ENCODE data around the gene PRMT9.

DNA sequence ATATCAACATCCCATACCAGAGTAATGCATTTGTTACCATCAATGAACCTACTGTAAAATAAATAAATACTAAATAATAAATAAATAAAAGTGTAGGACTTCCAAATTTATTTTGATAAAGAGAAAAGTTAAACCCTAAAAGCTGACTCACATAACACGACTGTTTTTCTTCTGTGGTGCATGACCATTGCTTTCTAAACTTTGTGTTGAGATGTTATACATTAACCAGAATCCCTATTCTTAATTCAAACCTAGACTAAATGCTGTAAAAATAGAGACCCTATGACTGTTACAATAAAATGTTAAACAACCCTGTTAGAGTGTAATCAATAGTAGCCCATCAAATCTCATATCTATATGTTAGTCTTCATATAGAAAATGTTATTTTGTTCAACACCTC is 20.9 kb upstream of the PRMT9 start:
- TF ChIP-seq SUZ12 (IDR thresholded peaks at IDR 0.05; ENCODE audit: extremely low read depth, insufficient read depth, insufficient read length) (no peak), YY1 (IDR thresholded peaks at IDR 0.05; ENCODE audit: insufficient read depth, insufficient read length) (no peak)
